GM12801 (cell line): ENCODE results near the gene FMO2.

Source experiments
- TF ChIP-seq, protein P1 (sequence below): IDR thresholded peaks from one replicate; pipeline ENCODE4 v1.5.1; 2011; ENCODE audit warnings: control low read depth; ENCODE audit not compliant: insufficient read length; ENCODE audit errors: extremely low read depth

Gene FMO2

GRCh38 chr1:171252482-171252881 lies 67.4 kb downstream of the FMO2 start:
- TF ChIP-seq, protein P1, sequence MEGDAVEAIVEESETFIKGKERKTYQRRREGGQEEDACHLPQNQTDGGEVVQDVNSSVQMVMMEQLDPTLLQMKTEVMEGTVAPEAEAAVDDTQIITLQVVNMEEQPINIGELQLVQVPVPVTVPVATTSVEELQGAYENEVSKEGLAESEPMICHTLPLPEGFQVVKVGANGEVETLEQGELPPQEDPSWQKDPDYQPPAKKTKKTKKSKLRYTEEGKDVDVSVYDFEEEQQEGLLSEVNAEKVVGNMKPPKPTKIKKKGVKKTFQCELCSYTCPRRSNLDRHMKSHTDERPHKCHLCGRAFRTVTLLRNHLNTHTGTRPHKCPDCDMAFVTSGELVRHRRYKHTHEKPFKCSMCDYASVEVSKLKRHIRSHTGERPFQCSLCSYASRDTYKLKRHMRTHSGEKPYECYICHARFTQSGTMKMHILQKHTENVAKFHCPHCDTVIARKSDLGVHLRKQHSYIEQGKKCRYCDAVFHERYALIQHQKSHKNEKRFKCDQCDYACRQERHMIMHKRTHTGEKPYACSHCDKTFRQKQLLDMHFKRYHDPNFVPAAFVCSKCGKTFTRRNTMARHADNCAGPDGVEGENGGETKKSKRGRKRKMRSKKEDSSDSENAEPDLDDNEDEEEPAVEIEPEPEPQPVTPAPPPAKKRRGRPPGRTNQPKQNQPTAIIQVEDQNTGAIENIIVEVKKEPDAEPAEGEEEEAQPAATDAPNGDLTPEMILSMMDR = no peak

- TF ChIP-seq, protein P1 = no peak
Measured at GRCh38 chr1:171254859-171255258, 69.8 kb downstream of the FMO2 start.

GRCh38 chr1:171256940-171257606 lies 72.0 kb downstream of the FMO2 start:
- TF ChIP-seq, protein P1 = no peak

- TF ChIP-seq, protein P1 = no peak
Measured at GRCh38 chr1:171257607-171258076, 72.5 kb downstream of the FMO2 start.

DNA sequence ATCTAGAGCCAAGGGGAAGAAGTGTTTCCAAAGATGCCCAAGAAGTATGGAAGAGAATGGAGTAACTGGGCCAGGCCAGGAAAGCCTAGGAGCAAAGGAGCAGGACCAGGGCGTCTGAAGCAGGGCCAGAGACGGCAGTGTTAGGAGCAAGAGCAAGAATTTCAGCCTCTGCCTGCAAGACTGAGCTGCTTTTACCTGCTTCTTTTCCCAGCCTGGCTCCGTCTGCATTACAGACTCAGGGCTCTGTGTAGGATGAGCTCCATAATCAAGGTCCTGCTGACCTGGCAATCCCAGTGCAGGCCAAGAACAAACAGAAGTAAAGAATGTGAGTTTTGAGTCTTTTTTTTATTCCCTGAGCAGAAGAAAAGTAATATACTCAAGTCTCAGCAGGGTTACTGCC lies 73.3 kb downstream of the FMO2 start:
- TF ChIP-seq, protein P1 = no peak

- TF ChIP-seq, protein P1 = no peak
Measured at GRCh38 chr1:171258943-171259342, 73.8 kb downstream of the FMO2 start.
